K562 treated with DMSO at 1 percent for 24 hours (cell line): Measurements from ENCODE around the gene FBXW8. TPM values are rescaled to one million over a fixed set of nuclear protein-coding genes. Genes with fewer than 3 reads are reported as not detected.

ENCODE experiments used
- total RNA-seq: library from RNA; unstranded; fragments of 300-600 nt; gene quantifications from 2 replicates; pipeline ENCODE4 v1.2.3, GENCODE V29; 2022; ENCODE audit warnings: low read depth; ENCODE audit not compliant: insufficient read depth

Gene FBXW8
- 7.6 and 8.6 TPM in 2 replicates for total RNA-seq

GRCh38 chr12:116910645-116911451 is at the start of gene FBXW8:
FBXW8 (plus strand) TSS chr12:116910950; CDS start chr12:116911038, 88 bp downstream.

GRCh38 chr12:116881325-116881876 is 29.3 kb upstream of the FBXW8 start, which contains the start of gene HRK:
HRK (minus strand) TSS chr12:116881441; CDS start chr12:116881307, 134 bp downstream.

Other genes with a start within 250 kb of the FBXW8 start
- gene SPRING1, start 172.9 kb upstream of the FBXW8 start, total RNA-seq = 21.9 and 22.5 TPM in 2 replicates
- gene RNFT2, start 172.6 kb upstream of the FBXW8 start, total RNA-seq = 5.8 and 8.7 TPM in 2 replicates
- 0.05 TPM in 1 of 2 replicates, not detected in the other for gene HRK, start 29.5 kb upstream of the FBXW8 start, total RNA-seq
- 26.5 and 28.5 TPM in 2 replicates for gene TESC, start 188.5 kb downstream of the FBXW8 start, total RNA-seq